KMS-11 (cell line): ENCODE measurements around the gene XRRA1.

Experiments
- H2AFZ ChIP-seq: fragments of 200-600 bp; sonication (generic); 2 replicates; pipeline ENCODE4 v1.6.1; 2016; ENCODE audit warnings: antibody characterized with exemption, mixed run types, low read depth
- H3K27ac ChIP-seq: fragments of 200-600 bp; sonication (generic); 2 replicates; pipeline ENCODE4 v1.6.1; 2016; ENCODE audit warnings: mild to moderate bottlenecking, mixed run types
- H3K27me3 ChIP-seq: fragments of 200-600 bp; sonication (generic); 2 replicates; pipeline ENCODE4 v1.6.1; 2017; ENCODE audit warnings: mild to moderate bottlenecking, low read depth, mixed run types, moderate library complexity; ENCODE audit not compliant: insufficient read depth
- H3K36me3 ChIP-seq: fragments of 200-600 bp; sonication (generic); 2 replicates; pipeline ENCODE4 v1.6.1; 2017; ENCODE audit warnings: mild to moderate bottlenecking, mixed run types; ENCODE audit not compliant: insufficient read depth
- H3K4me1 ChIP-seq: fragments of 200-600 bp; sonication (generic); 2 replicates; pipeline ENCODE4 v1.6.1; 2016; ENCODE audit warnings: mild to moderate bottlenecking, low read depth, mixed run types; ENCODE audit not compliant: poor library complexity, severe bottlenecking
- H3K4me2 ChIP-seq: fragments of 200-600 bp; sonication (generic); 2 replicates; pipeline ENCODE4 v1.7.0; 2016; ENCODE audit warnings: mild to moderate bottlenecking, mixed run types
- H3K4me3 ChIP-seq: fragments of 200-600 bp; sonication (generic); IDR thresholded peaks from 2 replicates; pipeline ENCODE4 v1.6.1; 2017; ENCODE audit warnings: low read depth, low read length, mixed read lengths; ENCODE audit not compliant: insufficient read depth
- H3K79me2 ChIP-seq: fragments of 200-600 bp; sonication (generic); 2 replicates; pipeline ENCODE4 v1.6.1; 2016; ENCODE audit warnings: low read depth, mixed run types; ENCODE audit not compliant: insufficient read depth
- H3K9ac ChIP-seq: fragments of 200-600 bp; sonication (generic); 2 replicates; pipeline ENCODE4 v1.6.1; 2016; ENCODE audit warnings: mild to moderate bottlenecking, mixed run types
- H4K20me1 ChIP-seq: fragments of 200-600 bp; sonication (generic); 2 replicates; pipeline ENCODE4 v1.6.1; 2016; ENCODE audit warnings: mild to moderate bottlenecking, mixed run types; ENCODE audit not compliant: insufficient read depth
- TF ChIP-seq, protein P1 (sequence below): fragments of 200-600 bp; sonication (generic); conservative IDR thresholded peaks from 2 replicates; pipeline ENCODE4 v1.6.1; 2017; ENCODE audit warnings: low read depth, mild to moderate bottlenecking, antibody characterized with exemption, low read length, moderate library complexity, mixed read lengths

The XRRA1 gene

DNA sequence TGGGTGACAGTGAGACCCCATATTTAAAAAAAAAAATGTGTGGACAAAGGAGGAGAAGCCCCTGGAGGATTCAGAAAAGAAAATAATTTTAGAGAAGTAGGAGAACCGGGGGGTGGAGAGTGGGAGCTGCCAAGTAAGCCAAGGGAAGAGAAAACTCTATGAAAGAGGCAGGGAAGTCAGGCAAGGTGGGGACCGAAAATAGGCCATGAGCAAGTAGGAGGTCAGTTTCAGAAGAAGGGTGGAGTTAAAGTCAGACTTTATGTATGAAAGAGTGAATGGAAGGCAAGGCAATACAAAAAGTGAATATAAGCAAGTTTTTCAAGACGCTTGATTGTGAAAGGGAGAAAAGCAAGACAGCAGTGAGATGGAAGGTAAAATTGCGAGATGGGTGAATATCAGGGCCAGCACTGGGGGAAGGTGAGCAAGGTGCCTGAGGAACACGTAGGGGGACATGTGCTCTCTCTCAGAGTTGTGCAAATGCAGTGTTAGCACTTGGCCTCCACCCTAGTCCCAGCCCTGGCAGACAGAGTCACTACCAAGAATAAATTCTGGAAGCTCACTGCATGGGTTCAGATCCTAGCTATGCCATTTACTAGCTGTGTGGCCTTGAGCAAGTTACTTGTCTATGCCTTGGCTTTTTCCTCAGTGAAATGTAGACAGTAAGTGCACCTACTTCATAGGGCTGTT, 6.7 kb downstream of the XRRA1 start:
- Histone ChIP-seq H3K79me2 (no peaks in the 10 kb centered on the region), H3K27ac (no peak overlapping the region), H3K4me3 (no peak overlapping the region), H3K4me1 (no peaks in the 10 kb centered on the region), H3K9ac (no peak overlapping the region), H4K20me1 (no peaks in the 10 kb centered on the region), H2AFZ (no peak overlapping the region), H3K27me3 (no peaks in the 10 kb centered on the region), H3K4me2 (no peak overlapping the region), H3K36me3 (no peaks in the 10 kb centered on the region)
- TF ChIP-seq, protein P1, sequence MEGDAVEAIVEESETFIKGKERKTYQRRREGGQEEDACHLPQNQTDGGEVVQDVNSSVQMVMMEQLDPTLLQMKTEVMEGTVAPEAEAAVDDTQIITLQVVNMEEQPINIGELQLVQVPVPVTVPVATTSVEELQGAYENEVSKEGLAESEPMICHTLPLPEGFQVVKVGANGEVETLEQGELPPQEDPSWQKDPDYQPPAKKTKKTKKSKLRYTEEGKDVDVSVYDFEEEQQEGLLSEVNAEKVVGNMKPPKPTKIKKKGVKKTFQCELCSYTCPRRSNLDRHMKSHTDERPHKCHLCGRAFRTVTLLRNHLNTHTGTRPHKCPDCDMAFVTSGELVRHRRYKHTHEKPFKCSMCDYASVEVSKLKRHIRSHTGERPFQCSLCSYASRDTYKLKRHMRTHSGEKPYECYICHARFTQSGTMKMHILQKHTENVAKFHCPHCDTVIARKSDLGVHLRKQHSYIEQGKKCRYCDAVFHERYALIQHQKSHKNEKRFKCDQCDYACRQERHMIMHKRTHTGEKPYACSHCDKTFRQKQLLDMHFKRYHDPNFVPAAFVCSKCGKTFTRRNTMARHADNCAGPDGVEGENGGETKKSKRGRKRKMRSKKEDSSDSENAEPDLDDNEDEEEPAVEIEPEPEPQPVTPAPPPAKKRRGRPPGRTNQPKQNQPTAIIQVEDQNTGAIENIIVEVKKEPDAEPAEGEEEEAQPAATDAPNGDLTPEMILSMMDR = no peak

DNA sequence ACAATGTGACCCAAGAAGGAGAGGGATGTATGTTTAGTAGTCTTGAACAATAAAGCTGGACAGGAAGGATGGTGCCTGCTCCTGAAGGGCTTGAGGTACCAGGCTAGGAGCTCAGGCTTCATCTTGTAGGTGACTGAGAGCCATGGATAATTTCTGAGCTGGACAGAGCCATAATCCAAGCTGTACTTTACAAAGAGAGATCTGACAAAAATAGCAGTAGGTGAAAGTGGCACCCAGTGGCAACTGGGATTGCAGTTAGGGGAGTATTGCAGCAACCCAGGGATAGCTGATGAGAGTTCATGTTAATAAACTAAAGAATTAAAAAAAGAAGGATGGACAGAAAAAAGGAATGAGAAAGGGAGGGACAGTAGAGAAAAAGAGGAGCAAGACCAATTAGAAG, 7.4 kb downstream of the XRRA1 start:
- Histone ChIP-seq H4K20me1 (no peaks in the 10 kb centered on the region), H3K36me3 (no peaks in the 10 kb centered on the region), H2AFZ (no peak overlapping the region), H3K4me3 (no peak overlapping the region), H3K79me2 (no peaks in the 10 kb centered on the region), H3K27me3 (no peaks in the 10 kb centered on the region), H3K4me2 (no peak overlapping the region), H3K9ac (no peak overlapping the region), H3K4me1 (no peaks in the 10 kb centered on the region), H3K27ac (no peak overlapping the region)
- TF ChIP-seq, protein P1 = no peak

DNA sequence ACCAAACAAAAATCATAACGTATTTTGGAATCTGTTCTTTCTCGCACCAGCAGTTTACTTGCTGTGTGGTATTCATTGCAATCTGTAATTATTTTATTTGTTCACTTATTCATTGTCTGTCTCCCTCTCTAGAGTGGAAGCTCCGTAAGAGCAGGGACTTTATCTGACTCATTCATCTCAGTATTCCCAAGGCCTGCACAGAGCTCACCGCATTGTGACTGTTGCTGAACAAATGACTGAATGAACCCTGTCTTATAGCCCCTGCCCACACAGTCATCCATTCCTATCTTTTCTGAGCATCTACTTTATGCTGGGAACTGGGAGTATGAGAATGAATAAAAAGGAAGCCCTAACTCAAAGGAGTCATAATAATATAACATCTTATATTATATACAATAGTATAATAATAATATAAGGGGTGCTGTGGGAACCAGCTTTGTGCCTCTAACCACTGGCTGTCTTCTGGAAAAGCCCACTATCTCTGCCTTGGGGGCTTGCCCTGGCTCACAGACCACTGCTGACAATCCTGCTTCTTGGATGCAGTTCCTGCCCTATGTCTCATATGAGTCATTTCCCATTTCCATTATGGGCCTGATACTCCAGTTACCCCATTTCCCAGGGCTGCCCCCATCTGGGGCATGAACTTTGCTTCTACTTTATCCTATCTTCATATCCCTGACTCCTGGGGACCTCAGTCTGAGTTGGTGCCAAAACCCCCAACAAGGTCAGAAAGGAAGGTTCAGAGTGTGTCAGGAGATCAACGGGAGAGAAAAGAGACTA, 11.0 kb downstream of the XRRA1 start:
- H3K4me1 ChIP-seq = peaks cover 6% of the 10 kb centered on the region
- H3K36me3 ChIP-seq = no peaks in the 10 kb centered on the region
- no peak overlapping the region for H3K9ac ChIP-seq

DNA sequence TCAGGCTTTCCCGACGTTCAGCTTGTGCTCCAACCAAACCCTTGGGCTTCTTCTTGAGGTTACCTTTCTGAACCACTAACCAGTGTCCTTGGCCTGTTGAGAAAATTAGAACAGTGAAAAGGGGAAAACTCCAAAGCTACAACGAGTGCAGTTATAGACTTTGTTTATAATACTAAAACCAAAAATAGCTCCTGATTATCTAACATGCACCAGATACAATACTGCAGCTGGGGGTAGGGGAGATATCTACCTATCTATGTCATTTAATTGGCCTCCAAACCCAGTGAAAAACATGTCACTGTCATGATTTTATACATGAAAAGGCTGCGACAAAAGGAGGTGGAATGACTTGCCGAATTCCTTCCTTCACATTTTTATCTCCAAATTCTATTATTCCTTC, 11.9 kb downstream of the XRRA1 start:
- no peak overlapping the region for H3K9ac ChIP-seq
- H3K27ac ChIP-seq = no peak overlapping the region
- H3K4me2 ChIP-seq = no peak overlapping the region
- H2AFZ ChIP-seq = no peak overlapping the region
- H4K20me1 ChIP-seq = no peaks in the 10 kb centered on the region
- TF ChIP-seq, protein P1 = no peak
- H3K4me1 ChIP-seq = peaks cover 6% of the 10 kb centered on the region
- no peaks in the 10 kb centered on the region for H3K27me3 ChIP-seq
- H3K79me2 ChIP-seq = no peaks in the 10 kb centered on the region
- no peak overlapping the region for H3K4me3 ChIP-seq
- H3K36me3 ChIP-seq = no peaks in the 10 kb centered on the region

More for the DNA sequence above, 11.0 kb downstream of the XRRA1 start:
- H4K20me1 ChIP-seq = no peaks in the 10 kb centered on the region
- no peak overlapping the region for H3K4me2 ChIP-seq
- TF ChIP-seq, protein P1 = no peak
- H3K79me2 ChIP-seq = no peaks in the 10 kb centered on the region
- no peak overlapping the region for H3K27ac ChIP-seq
- no peak overlapping the region for H3K4me3 ChIP-seq
- no peak overlapping the region for H2AFZ ChIP-seq
- no peaks in the 10 kb centered on the region for H3K27me3 ChIP-seq
